HCT116 (cell line): ENCODE measurements around the gene GJA3. TPM values are rescaled to one million over a fixed set of nuclear protein-coding genes. Genes with fewer than 3 reads are reported as not detected.

ENCODE experiments used
- ATAC-seq: fragments of 200-7000 bp; cut with Tn5 transposase; 2 replicates; pipeline ENCODE4 v1.9.1; 2020; ENCODE audit warnings: mild to moderate bottlenecking, moderate library complexity
- BruUV-seq: library from RNA; stranded (reverse); fragments of 400-500 nt; replicated peaks from 2 replicates; lab custom pipeline; 2021; lab: Mats Ljungman, UMichigan
- CTCF ChIA-PET: fragments of 300-600 bp; sonication (Branson Sonifier 250); formaldehyde crosslinking; loops from one replicate; lab custom pipeline; 2021; ENCODE audit warnings: antibody characterized with exemption; lab: Charles Lee
- POLR2A ChIA-PET: fragments of 300-600, 350-600 bp; sonication (Branson Sonifier 250); formaldehyde crosslinking; loops from one replicate; lab custom pipeline; 2021; ENCODE audit warnings: antibody characterized with exemption; lab: Charles Lee
- RAD21 ChIA-PET, 2 experiments: fragments of 300-600 bp; sonication (Branson Sonifier 250); formaldehyde crosslinking; loops; one replicate each; lab custom pipeline; 2023; ENCODE audit warnings: low total read pairs in 2 of 2; ENCODE audit not compliant: uncharacterized antibody in 2 of 2, unreplicated experiment in 2 of 2, low non-redundant PET in 1 of 2; lab: Charles Lee
- DNase-seq: peaks from one replicate; pipeline ENCODE4 v3.0.0-alpha.2; 2010; ENCODE audit warnings: low read depth, low spot score
- H2AFZ ChIP-seq: fragments of 200-600 bp; shearing (Covaris generic), sonication (generic); 2 replicates; pipeline ENCODE4 v1.6.1; 2017; ENCODE audit warnings: low read depth, mixed run types, mixed read lengths, antibody characterized with exemption, low read length; ENCODE audit not compliant: poor library complexity, severe bottlenecking
- H3K27ac ChIP-seq: 2 replicates; pipeline ENCODE4 v1.5.1; 2012; ENCODE audit warnings: low read depth, low read length
- H3K27me3 ChIP-seq: fragments of 200-600 bp; sonication (generic); 2 replicates; pipeline ENCODE4 v1.6.1; 2016; ENCODE audit warnings: mixed run types, low read length, mixed read lengths; ENCODE audit not compliant: insufficient read depth
- H3K36me3 ChIP-seq, 2 experiments: fragments of 200-500 bp in 1 of 2; fragments of 200-600 bp in 1 of 2; sonication (Bioruptor generic) in 1 of 2; sonication (generic) in 1 of 2; 2 replicates each; pipeline versions ENCODE4 v1.5.1 to v1.6.1; 2014 to 2016; ENCODE audit warnings: low read length in 2 of 2, inconsistent platforms in 1 of 2, mixed read lengths in 1 of 2, mixed run types in 1 of 2; ENCODE audit not compliant: insufficient read depth in 2 of 2, control insufficient read depth in 1 of 2
- H3K4me1 ChIP-seq, 2 experiments: fragments of 200-600 bp in 1 of 2; sonication (generic) in 1 of 2; 2 replicates each; pipeline versions ENCODE4 v1.5.1 to v1.6.1; 2012 to 2017; ENCODE audit warnings: low read length in 2 of 2, inconsistent platforms in 1 of 2, mild to moderate bottlenecking in 1 of 2, mixed read lengths in 1 of 2, mixed run types in 1 of 2, moderate library complexity in 1 of 2; ENCODE audit not compliant: insufficient read depth in 2 of 2, control insufficient read depth in 1 of 2
- H3K4me2 ChIP-seq: fragments of 200-600 bp; sonication (generic); 2 replicates; pipeline ENCODE4 v1.6.1; 2017; ENCODE audit warnings: mixed run types, low read length, mixed read lengths
- H3K4me3 ChIP-seq, 2 experiments: fragments of 200-600 bp in 1 of 2; sonication (generic) in 1 of 2; replicated peaks in 1 of 2; 2 replicates each; pipeline ENCODE4 v1.5.1; 2011 to 2016; ENCODE audit warnings: low read length in 2 of 2, control low read depth in 1 of 2, low read depth in 1 of 2, mild to moderate bottlenecking in 1 of 2, mixed read lengths in 1 of 2, mixed run types in 1 of 2
- H3K79me2 ChIP-seq: fragments of 200-600 bp; sonication (generic); 2 replicates; pipeline ENCODE4 v1.6.1; 2017; ENCODE audit warnings: mild to moderate bottlenecking, mixed run types, low read length, moderate library complexity, mixed read lengths; ENCODE audit not compliant: insufficient read depth
- H3K9ac ChIP-seq: fragments of 200-600 bp; sonication (generic); 2 replicates; pipeline ENCODE4 v1.6.1; 2016; ENCODE audit warnings: low read length, mixed read lengths
- H3K9me2 ChIP-seq: fragments of 200-600 bp; sonication (generic), shearing (Covaris generic); 2 replicates; pipeline ENCODE4 v1.6.1; 2017; ENCODE audit warnings: mixed run types, mild to moderate bottlenecking, moderate library complexity; ENCODE audit not compliant: insufficient read depth
- H3K9me3 ChIP-seq, 2 experiments: fragments of 200-500 bp in 1 of 2; fragments of 200-600 bp in 1 of 2; sonication (Bioruptor generic) in 1 of 2; sonication (generic) in 1 of 2; 2 replicates each; pipeline ENCODE4 v1.6.1; 2014 to 2017; ENCODE audit warnings: low read length in 2 of 2, mixed read lengths in 2 of 2, inconsistent platforms in 1 of 2, low read depth in 1 of 2, mild to moderate bottlenecking in 1 of 2, mixed run types in 1 of 2, moderate library complexity in 1 of 2; ENCODE audit not compliant: control insufficient read depth in 1 of 2, insufficient read depth in 1 of 2
- H4K20me1 ChIP-seq: fragments of 200-600 bp; sonication (generic), shearing (Covaris generic); 2 replicates; pipeline ENCODE4 v1.6.1; 2017; ENCODE audit warnings: mixed run types, mild to moderate bottlenecking, moderate library complexity; ENCODE audit not compliant: insufficient read depth
- CEBPB ChIP-seq: IDR thresholded peaks from 2 replicates; pipeline ENCODE4 v1.6.1; 2012; ENCODE audit warnings: low read depth
- EGR1 ChIP-seq: IDR thresholded peaks from 2 replicates; pipeline ENCODE4 v1.6.1; 2012; ENCODE audit warnings: low read depth
- ELF1 ChIP-seq: IDR thresholded peaks from 2 replicates; pipeline ENCODE4 v1.6.1; 2012; ENCODE audit warnings: low read depth, borderline replicate concordance
- EZH2phosphoT487 ChIP-seq: fragments of 200-600 bp; IDR thresholded peaks from 2 replicates; pipeline ENCODE4 v1.6.1; 2018; ENCODE audit warnings: antibody characterized with exemption, borderline replicate concordance
- JUND ChIP-seq: IDR thresholded peaks from 2 replicates; pipeline ENCODE4 v1.6.1; 2012
- MAX ChIP-seq: IDR thresholded peaks from 2 replicates; pipeline ENCODE4 v1.6.1; 2012
- REST ChIP-seq: IDR thresholded peaks from 2 replicates; pipeline ENCODE4 v1.6.1; 2012; ENCODE audit warnings: low read depth
- SP1 ChIP-seq: IDR thresholded peaks from 2 replicates; pipeline ENCODE4 v1.6.1; 2012; ENCODE audit warnings: low read depth
- SRF ChIP-seq: IDR thresholded peaks from 2 replicates; pipeline ENCODE4 v1.6.1; 2012; ENCODE audit warnings: low read depth
- TCF7L2 ChIP-seq: IDR thresholded peaks from 2 replicates; pipeline ENCODE4 v1.7.0; 2011; ENCODE audit warnings: borderline replicate concordance, inconsistent platforms; ENCODE audit not compliant: insufficient read depth, insufficient read length; ENCODE audit errors: extremely low read depth
- intact Hi-C: fragments of 100-400 bp; cut with micrococcal nuclease; formaldehyde crosslinking; loops from 2 replicates; pipeline ENCODE4 v1.10.0; 2022
- total RNA-seq: library from RNA; stranded (reverse); gene quantifications from one replicate; pipeline ENCODE4 v1.2.1, GENCODE V29; 2021; ENCODE audit not compliant: unreplicated experiment
- TF ChIP-seq, protein P1 (sequence below): IDR thresholded peaks from 2 replicates; pipeline ENCODE4 v1.6.1; 2012

Gene GJA3
- total RNA-seq, 1 experiment from 2014 or later = 8.0 TPM

- intact Hi-C loops = no loop called here
These were observed 36.5 kb downstream of the GJA3 start for GRCh38 chr13:20124303-20124702.

More at GRCh38 chr13:20124303-20124702, 36.5 kb downstream of the GJA3 start:
- CTCF ChIA-PET = no interaction called here
- Histone ChIP-seq H4K20me1 (no peaks in the 10 kb centered on the region), H3K4me1 (peaks cover 16 to 72% of the 10 kb centered on the region in 2 experiments), H3K79me2 (no peaks in the 10 kb centered on the region), H3K4me3 (no peak overlapping the region), H3K9me3 (no peaks in the 10 kb centered on the region), H3K27me3 (no peaks in the 10 kb centered on the region)
- DNase-seq = no peak
- TF ChIP-seq REST (no peak), JUND (no peak), CEBPB (no peak), EGR1 (no peak), TCF7L2 (no peak), EZH2phosphoT487 (no peak), ELF1 (no peak), MAX (no peak), SRF (no peak), SP1 (no peak)
- TF ChIP-seq, protein P1, sequence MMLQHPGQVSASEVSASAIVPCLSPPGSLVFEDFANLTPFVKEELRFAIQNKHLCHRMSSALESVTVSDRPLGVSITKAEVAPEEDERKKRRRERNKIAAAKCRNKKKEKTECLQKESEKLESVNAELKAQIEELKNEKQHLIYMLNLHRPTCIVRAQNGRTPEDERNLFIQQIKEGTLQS = no peak
- TF ChIP-seq, all 23 proteins: peak for 0
- no peak overlapping the region for H3K27ac ChIP-seq
- H2AFZ ChIP-seq = no peak overlapping the region
- H3K4me2 ChIP-seq = no peak overlapping the region
- ChIA-PET POLR2A (no interaction called here), RAD21 (no interaction called here)
- no peak for ATAC-seq
- BruUV-seq = no TSS peak
- no peaks in the 10 kb centered on the region for H3K9me2 ChIP-seq
- no peak overlapping the region for H3K9ac ChIP-seq
- no peaks in the 10 kb centered on the region for H3K36me3 ChIP-seq
